ENCODE measurements around the gene YLPM1.

GRCh38 chr14:74735125-74735524, 28.0 kb upstream of the YLPM1 start:
- TF ChIP-seq POLR2A (IDR thresholded peaks at IDR 0.05; ENCODE audit: low read depth, low read length) (no peak), TAF1 (IDR thresholded peaks at IDR 0.05; ENCODE audit: low read depth, low read length) (no peak), POLR2AphosphoS5 (IDR thresholded peaks at IDR 0.05; ENCODE audit: low read depth, low read length) (no peak)

Measured in GM12891 (cell line).